Rectal smooth muscle tissue (tissue), 1 donor: ENCODE results near the gene DHRS2.
"Not testable (repeated sequence)": the region's sequence is repeated elsewhere in the genome, so short reads cannot be mapped to it uniquely, and the experiment has no call there.

Source experiments
- H3K27ac ChIP-seq: one replicate; pipeline ENCODE4 v1.7.0; 2013; ENCODE audit warnings: low read depth, low read length, inconsistent platforms
- H3K27me3 ChIP-seq: one replicate; pipeline ENCODE4 v1.7.0; 2013; ENCODE audit warnings: low read length; ENCODE audit not compliant: control insufficient read depth, insufficient read depth
- H3K36me3 ChIP-seq: one replicate; pipeline ENCODE4 v1.7.0; 2013; ENCODE audit warnings: low read length; ENCODE audit not compliant: control insufficient read depth, insufficient read depth
- H3K4me1 ChIP-seq: one replicate; pipeline ENCODE4 v1.7.0; 2013; ENCODE audit warnings: low read length; ENCODE audit not compliant: control insufficient read depth, insufficient read depth
- H3K4me3 ChIP-seq: one replicate; pipeline ENCODE4 v1.7.0; 2013; ENCODE audit warnings: low read length
- H3K9ac ChIP-seq: one replicate; pipeline ENCODE4 v1.7.0; 2013; ENCODE audit warnings: low read length

DHRS2 gene

DNA sequence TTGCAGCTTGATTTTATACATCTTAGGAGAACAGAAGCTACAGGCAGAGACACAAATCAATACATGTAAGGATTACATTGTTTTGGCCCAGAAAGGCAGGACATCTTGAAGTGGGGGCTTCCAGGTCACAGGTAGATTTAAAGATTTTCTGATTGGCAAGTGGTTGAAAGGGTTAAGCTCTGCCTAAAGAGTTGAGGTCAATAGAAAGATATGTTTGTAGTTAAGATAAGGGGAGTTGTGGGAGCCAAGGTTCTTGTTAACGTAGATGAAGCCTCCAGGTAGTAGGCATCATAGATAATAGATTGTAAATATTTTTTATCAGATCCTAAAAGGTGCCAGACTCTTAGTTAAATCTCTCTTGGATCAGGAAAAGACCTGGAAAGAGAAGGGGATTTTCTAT, 5.5 kb upstream of the DHRS2 start:
- no peaks in the 10 kb centered on the region for H3K36me3 ChIP-seq
- no peaks in the 10 kb centered on the region for H3K27me3 ChIP-seq
- H3K4me3 ChIP-seq: no peak overlapping the region
- H3K27ac ChIP-seq: no peak overlapping the region
- H3K9ac ChIP-seq: no peak overlapping the region
- no peaks in the 10 kb centered on the region for H3K4me1 ChIP-seq

DNA sequence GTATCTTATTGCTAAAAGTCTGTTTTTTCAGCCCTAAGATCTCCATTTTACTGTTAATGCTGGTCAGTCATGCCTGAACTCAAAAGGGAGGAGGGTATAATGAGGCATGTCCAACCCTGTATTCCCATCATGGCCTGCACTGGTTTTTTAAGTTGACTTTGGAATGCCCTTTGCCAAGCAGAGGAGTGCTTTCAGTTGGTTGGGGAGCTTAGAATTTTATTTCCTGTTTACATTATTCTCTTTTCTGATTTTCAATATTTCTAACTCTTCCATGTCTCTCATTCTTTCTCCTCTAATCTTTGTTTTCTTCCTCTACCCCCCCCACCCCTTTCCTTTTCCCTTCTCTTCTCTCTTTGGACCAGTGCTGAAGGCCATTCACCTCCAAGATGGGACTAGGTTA, 4.9 kb upstream of the DHRS2 start:
- H3K27ac ChIP-seq: no peak overlapping the region
- no peaks in the 10 kb centered on the region for H3K27me3 ChIP-seq
- H3K9ac ChIP-seq: no peak overlapping the region
- H3K4me1 ChIP-seq: no peaks in the 10 kb centered on the region
- no peak overlapping the region for H3K4me3 ChIP-seq
- no peaks in the 10 kb centered on the region for H3K36me3 ChIP-seq

DNA sequence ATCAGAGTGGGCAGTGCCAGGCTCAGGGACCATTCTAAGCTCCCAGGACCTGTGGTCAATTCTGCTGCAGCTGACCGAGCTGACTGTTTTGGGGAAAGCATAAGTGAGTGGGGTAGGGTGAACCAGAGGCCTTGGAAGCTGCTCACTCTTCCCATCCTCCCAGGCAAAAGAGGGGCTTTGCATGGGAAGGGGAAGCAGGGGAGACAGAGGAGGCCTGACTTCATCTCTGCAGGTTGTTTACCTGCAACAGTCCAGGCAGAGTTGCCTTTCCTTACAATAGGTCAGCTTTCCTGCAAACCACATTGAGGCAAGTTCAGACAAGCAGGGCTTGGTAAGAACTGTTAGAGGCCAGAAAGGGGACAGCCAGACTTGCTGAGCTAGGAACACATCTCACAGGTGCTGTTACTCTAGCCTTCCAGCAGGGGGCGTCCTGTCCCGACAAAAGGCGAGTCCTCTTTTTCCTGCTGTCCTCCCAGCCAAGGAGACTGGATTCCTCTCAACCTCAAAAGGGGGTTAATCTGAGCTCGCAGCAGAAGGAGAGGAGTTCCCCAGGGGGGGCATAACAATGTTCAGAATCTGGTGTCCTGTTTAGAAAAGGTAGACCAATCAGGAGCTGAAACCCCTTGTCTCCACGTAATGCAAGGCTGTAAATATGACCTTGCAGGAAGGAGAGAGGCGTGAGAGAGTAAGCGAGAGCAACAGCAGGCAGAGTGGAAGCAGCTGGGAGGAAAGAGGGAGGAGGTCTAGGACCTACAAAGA, 4.3 kb upstream of the DHRS2 start:
- Histone ChIP-seq H3K27me3 (no peaks in the 10 kb centered on the region), H3K36me3 (no peaks in the 10 kb centered on the region), H3K9ac (no peak overlapping the region), H3K27ac (no peak overlapping the region), H3K4me3 (peak overlapping the region; percentile 44), H3K4me1 (no peaks in the 10 kb centered on the region)

DNA sequence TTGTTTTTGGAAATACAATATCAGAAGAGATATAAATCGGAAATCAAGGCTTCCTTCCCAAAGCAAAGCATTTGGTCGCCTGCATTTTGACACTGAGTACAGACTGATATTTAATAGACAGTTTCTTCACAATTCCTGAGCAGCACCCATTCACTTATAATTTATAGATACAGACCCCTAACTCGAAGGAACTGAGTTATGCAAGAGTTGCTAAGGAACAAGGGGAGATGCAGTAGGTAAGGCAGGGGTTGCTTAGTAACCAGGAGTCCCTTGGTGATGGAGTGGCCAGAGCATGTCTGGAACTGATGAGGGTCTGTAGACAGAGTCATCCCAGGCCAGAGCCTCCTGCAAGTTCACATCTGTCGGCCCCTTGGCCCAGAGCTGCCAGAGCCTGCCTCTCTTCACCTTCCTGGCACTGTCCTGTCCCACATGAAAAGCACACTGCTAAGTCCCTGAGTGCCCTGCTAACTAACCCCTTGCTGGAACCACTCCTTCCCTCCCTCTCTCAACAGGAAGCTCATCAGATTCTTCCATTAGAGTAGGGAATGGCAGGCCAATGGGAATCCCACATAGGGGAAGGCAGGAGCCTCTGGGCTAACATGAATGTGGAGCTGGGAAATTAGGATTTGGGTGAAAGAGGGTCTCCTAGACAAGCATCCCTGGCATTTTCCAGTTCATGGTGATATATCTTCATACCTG, 3.6 kb upstream of the DHRS2 start:
- Histone ChIP-seq H3K9ac (no peak overlapping the region), H3K4me3 (no peak overlapping the region), H3K4me1 (no peaks in the 10 kb centered on the region), H3K27ac (no peak overlapping the region), H3K36me3 (no peaks in the 10 kb centered on the region), H3K27me3 (no peaks in the 10 kb centered on the region)

DNA sequence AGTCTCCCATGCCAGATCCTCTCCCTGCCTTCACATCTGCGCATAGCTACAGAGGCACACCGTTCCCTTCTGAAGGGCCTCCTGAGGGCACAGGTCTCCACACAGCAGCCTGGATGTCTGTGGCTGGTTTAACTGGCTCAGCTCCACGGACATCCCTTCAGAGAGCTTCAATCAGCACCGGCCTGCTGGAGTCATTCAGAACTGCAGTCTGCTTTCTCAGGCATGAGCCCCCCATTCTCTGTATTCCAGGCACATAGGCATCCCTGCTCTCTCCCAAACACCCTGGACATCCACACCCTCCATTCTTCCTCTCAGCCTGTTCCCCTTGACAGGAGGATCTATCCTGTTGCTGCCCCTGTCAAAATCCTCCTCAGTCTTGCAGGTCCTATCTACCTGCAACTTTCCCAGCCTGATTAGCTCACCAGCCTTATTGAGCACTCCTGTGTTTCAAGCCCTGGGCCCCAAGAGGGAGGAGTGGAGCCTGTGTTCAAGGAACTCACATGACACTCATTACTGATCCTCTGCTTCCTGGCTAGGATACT, 2.9 kb upstream of the DHRS2 start:
- Histone ChIP-seq H3K27ac (no peak overlapping the region), H3K36me3 (no peaks in the 10 kb centered on the region), H3K9ac (no peak overlapping the region), H3K4me3 (no peak overlapping the region), H3K4me1 (no peaks in the 10 kb centered on the region), H3K27me3 (no peaks in the 10 kb centered on the region)

DNA sequence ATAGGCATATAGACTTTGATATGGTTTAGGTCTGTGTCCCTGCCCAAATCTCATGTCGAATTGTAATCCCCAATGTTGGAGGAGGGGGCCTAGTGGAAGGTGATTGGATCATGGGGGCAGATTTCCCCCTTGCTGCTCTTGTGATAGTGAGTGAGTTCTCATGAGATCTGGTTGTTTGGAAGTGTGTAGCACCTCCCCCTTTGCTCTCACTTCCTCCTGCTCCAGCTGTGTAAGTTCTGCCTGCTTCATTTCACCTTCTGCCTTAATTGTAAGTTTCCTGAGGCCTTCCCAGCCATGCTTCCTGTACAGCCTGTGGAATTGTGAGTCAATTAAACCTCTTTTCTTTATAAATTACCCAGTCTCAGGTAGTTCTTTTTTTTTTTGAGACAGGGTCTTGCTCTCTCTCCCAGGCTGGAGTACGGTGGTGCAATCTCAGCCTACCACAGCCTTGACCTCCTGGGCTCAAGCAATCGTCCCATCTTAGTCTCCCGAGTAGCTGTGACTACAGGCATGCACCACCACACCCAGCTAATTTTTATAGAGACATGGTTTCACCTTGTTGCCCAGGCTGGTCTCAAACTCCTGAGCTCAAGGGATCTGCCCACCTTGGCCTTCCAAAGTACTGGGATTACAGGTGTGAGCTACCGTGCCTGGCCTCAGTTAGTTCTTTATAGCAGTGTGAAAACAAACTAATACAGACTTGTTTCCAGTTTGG, 1.3 kb upstream of the DHRS2 start:
- H3K27ac ChIP-seq, H3K4me1 ChIP-seq, H3K27me3 ChIP-seq, H3K4me3 ChIP-seq, H3K36me3 ChIP-seq, H3K9ac ChIP-seq: not testable (repeated sequence)

DNA sequence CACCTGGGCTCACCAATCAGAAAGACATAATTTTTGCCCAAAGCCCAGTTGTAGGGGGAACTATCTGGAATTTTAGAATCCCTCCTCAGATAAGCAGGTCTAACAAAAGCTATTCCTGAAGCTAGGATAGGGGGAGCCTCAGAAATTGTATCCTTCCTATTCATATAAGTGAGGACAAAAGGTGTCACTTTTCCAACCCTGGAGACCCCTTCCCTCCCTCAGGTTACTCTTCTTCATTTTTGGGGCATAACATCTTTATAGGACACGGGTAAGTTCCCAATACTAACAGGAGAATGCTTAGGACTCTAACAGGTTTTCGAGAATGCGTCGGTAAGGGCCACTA, 1.1 kb downstream of the DHRS2 start:
- H3K4me1 ChIP-seq, H3K36me3 ChIP-seq, H3K4me3 ChIP-seq, H3K9ac ChIP-seq, H3K27ac ChIP-seq, H3K27me3 ChIP-seq: not testable (repeated sequence)

DNA sequence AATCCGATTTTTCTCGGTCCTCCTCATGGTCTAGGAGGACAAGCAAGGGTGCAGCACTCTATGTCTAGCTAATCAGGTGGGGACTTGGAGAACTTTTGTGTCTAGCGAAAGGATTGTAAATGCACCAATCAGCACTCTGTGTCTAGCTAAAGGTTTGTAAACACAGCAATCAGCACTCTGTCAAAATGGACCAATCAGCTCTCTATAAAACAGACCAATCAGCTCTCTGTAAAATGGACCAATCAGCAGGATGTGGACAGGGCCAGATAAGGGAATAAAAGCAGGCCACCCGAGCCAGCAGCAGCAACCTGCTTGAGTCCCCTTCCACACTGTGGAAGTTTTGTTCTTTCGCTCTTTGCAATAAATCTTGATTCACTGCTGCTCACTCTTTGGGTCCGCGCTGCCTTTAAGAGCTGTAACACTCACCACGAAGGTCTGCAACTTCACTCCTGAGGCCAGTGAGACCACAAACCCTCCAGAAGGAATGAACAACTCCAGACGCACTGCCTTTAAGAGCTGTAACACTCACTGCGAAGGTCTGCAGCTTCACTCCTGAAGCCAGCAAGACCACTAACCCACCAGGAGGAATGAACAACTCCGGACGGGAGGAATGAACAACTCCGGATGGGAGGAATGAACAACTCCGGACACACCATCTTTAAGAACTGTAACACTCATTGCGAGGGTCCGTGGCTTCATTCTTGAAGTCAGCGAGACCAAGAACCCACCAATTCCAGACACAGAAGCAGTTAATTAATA, 1.7 kb downstream of the DHRS2 start:
- not testable (repeated sequence) for H3K4me1 ChIP-seq, H3K4me3 ChIP-seq

DNA sequence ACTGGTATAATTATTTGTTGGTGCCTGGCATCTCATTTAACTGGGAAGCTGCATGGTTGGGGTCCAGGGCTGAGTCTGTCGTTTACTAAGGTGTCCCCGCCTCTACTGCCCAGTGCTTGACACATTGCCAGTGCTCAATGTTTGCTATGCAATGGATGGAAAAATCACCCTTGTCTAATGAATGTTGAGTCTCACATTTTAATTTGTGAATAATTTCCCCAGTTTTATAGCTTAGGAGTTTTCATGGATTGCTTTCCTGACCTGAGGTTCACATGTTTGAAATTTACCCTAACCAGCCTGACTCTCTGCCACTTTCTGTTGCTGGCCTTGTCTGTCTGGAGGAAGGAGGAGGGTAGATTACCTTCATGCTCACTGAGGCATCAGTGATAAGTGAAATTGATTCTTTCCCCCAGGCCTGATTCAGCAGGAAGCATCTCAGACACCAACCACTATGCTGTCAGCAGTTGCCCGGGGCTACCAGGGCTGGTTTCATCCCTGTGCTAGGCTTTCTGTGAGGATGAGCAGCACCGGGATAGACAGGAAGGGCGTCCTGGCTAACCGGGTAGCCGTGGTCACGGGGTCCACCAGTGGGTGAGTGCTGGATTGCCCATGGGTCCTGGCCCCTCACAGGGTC, 2.4 kb downstream of the DHRS2 start:
- H3K9ac ChIP-seq: no peak overlapping the region
- no peaks in the 10 kb centered on the region for H3K36me3 ChIP-seq
- H3K27ac ChIP-seq: no peak overlapping the region
- peaks cover 5% of the 10 kb centered on the region for H3K4me1 ChIP-seq
- H3K27me3 ChIP-seq: no peaks in the 10 kb centered on the region
- H3K4me3 ChIP-seq: no peak overlapping the region

More for the DNA sequence above, 1.7 kb downstream of the DHRS2 start:
- not testable (repeated sequence) for H3K27ac ChIP-seq, H3K9ac ChIP-seq, H3K36me3 ChIP-seq, H3K27me3 ChIP-seq

DNA sequence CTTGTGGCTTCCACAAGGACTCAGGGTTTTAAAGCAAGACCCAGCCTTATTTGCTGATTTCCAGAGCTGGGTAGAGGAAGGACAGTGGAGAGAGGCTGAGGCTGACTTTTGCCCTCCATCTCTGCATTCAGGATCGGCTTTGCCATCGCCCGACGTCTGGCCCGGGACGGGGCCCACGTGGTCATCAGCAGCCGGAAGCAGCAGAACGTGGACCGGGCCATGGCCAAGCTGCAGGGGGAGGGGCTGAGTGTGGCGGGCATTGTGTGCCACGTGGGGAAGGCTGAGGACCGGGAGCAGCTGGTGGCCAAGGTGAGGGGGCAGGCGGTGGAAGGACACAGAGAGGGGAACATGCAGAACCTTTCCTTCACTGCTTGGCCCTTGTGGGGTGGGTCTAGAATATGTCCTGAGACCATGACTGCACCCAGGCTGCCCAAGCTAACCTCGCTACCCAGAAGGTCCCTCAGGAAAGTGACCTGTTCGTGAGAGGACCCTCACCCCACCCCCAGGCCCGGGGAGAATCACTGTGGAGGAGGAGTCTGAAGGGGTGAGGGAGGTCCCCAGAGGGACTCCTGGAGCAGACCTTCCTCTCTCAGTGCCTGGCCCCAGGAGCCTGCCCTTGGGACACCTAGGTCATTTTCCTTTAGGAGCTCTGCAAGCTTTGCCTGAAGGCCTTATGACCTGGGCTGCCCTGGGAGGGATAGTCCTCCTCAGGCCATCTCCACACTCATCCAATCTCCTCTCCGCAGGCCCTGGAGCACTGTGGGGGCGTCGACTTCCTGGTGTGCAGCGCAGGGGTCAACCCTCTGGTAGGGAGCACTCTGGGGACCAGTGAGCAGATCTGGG, 3.1 kb downstream of the DHRS2 start:
- Histone ChIP-seq H3K36me3 (no peaks in the 10 kb centered on the region), H3K4me3 (no peak overlapping the region), H3K27ac (no peak overlapping the region), H3K4me1 (peaks cover 5% of the 10 kb centered on the region), H3K27me3 (no peaks in the 10 kb centered on the region), H3K9ac (no peak overlapping the region)

DNA sequence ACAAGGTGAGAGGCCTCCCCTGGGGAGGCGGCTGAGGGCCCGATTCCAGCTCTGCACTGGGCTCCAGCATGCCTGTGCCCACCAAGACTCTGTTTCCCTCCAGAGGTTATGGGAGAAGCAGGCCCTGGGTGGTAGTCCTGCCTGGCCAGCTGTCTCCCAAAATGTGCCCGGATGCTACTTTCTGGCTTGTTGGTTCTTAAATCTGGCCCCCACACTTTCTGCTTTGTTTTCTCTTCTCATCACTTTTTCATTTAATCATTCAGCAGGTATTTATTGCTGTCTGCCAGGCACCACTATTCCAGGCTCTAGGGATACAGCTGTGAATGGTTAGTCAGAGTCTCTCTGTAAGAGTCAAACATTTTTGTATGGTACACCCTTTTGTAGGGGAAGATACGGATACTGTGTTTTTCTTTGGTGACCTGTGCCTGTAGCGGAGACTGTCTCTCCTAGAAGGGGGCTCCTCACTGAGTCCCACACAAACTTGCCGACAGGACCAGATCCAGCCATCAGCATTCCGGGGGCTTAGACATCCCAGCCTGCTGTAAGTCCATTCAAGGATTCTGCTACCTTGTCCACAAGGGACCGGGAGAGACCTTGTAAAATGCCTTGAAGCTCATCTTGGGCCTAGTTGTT, 3.8 kb downstream of the DHRS2 start:
- H3K27ac ChIP-seq: no peak overlapping the region
- no peak overlapping the region for H3K9ac ChIP-seq
- H3K27me3 ChIP-seq: no peaks in the 10 kb centered on the region
- no peaks in the 10 kb centered on the region for H3K36me3 ChIP-seq
- H3K4me1 ChIP-seq: peaks cover 5% of the 10 kb centered on the region
- no peak overlapping the region for H3K4me3 ChIP-seq
